Measurements from ENCODE around the gene KEL.

DNA sequence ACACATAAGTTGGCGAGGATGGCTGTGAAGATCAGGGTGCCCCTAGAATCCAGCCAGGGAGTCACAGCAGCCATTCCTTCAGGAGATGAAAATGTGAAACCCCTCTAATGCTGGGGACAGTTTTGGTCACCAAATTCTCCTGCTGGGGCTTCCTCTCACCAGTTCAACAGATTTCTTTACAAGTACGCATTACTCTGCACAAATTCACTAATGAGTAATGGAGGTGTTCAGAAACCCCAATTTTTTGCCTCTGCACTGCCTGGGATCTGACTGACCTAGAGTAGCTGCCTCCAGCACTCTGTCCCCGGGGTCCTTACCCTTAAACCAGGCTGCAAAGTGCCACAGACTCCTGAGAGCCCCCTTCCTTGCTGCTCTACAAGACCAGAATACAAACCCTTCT is 44.7 kb downstream of the KEL start:
- TF ChIP-seq, protein P1, sequence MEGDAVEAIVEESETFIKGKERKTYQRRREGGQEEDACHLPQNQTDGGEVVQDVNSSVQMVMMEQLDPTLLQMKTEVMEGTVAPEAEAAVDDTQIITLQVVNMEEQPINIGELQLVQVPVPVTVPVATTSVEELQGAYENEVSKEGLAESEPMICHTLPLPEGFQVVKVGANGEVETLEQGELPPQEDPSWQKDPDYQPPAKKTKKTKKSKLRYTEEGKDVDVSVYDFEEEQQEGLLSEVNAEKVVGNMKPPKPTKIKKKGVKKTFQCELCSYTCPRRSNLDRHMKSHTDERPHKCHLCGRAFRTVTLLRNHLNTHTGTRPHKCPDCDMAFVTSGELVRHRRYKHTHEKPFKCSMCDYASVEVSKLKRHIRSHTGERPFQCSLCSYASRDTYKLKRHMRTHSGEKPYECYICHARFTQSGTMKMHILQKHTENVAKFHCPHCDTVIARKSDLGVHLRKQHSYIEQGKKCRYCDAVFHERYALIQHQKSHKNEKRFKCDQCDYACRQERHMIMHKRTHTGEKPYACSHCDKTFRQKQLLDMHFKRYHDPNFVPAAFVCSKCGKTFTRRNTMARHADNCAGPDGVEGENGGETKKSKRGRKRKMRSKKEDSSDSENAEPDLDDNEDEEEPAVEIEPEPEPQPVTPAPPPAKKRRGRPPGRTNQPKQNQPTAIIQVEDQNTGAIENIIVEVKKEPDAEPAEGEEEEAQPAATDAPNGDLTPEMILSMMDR (IDR thresholded peaks at IDR 0.05) = no peak
- no peak for TF ChIP-seq POLR2A (IDR thresholded peaks at IDR 0.05)
